H9 (cell line): ENCODE data around the gene SEMA6A. TPM values are rescaled to one million over a fixed set of nuclear protein-coding genes. Genes with fewer than 3 reads are reported as not detected.

Source experiments
- DNase-seq: peaks from one replicate; pipeline ENCODE4 v3.0.0-alpha.2; 2017
- H2AFZ ChIP-seq: one replicate; pipeline ENCODE4 v1.6.1; 2013; ENCODE audit warnings: mild to moderate bottlenecking, low read length, control low read depth, moderate library complexity
- H2AK5ac ChIP-seq: 2 replicates; pipeline ENCODE4 v1.6.1; 2013; ENCODE audit warnings: low read length, control low read depth, mixed read lengths; ENCODE audit not compliant: insufficient read length
- H2BK120ac ChIP-seq: one replicate; pipeline ENCODE4 v1.6.1; 2013; ENCODE audit warnings: low read depth, mild to moderate bottlenecking, low read length, control low read depth, inconsistent platforms; ENCODE audit not compliant: poor library complexity, severe bottlenecking
- H2BK12ac ChIP-seq: 2 replicates; pipeline ENCODE4 v1.6.1; 2013; ENCODE audit warnings: low read length, control low read depth, mixed read lengths, low read depth; ENCODE audit not compliant: insufficient read length
- H2BK15ac ChIP-seq: 2 replicates; pipeline ENCODE4 v1.6.1; 2013; ENCODE audit warnings: low read depth, low read length, control low read depth
- H2BK20ac ChIP-seq: one replicate; pipeline ENCODE4 v1.6.1; 2013; ENCODE audit warnings: low read depth, mild to moderate bottlenecking, low read length, control low read depth, inconsistent platforms; ENCODE audit not compliant: poor library complexity, severe bottlenecking
- H2BK5ac ChIP-seq: 2 replicates; pipeline ENCODE4 v1.6.1; 2013; ENCODE audit warnings: low read length, control low read depth, mixed read lengths; ENCODE audit not compliant: insufficient read length
- H3K14ac ChIP-seq: 2 replicates; pipeline ENCODE4 v1.6.1; 2013; ENCODE audit warnings: low read length, control low read depth; ENCODE audit not compliant: insufficient read depth
- H3K18ac ChIP-seq: 2 replicates; pipeline ENCODE4 v1.6.1; 2013; ENCODE audit warnings: low read depth, mild to moderate bottlenecking, mixed read lengths, low read length, control low read depth; ENCODE audit not compliant: insufficient read length
- H3K23ac ChIP-seq: 2 replicates; pipeline ENCODE4 v1.6.1; 2013; ENCODE audit warnings: low read length, control low read depth, mixed read lengths, low read depth; ENCODE audit not compliant: insufficient read length
- H3K23me2 ChIP-seq: 2 replicates; pipeline ENCODE4 v1.6.1; 2013; ENCODE audit warnings: low read depth, mild to moderate bottlenecking, mixed read lengths, low read length, control low read depth; ENCODE audit not compliant: insufficient read length, poor library complexity, severe bottlenecking
- H3K27ac ChIP-seq: 2 replicates; pipeline ENCODE4 v1.5.1; 2013; ENCODE audit warnings: low read length, control low read depth, mixed read lengths, low read depth; ENCODE audit not compliant: insufficient read length
- H3K27me3 ChIP-seq: 2 replicates; pipeline ENCODE4 v1.6.1; 2013; ENCODE audit warnings: low read length, control low read depth, inconsistent platforms; ENCODE audit not compliant: insufficient read depth
- H3K4ac ChIP-seq: 2 replicates; pipeline ENCODE4 v1.6.1; 2013; ENCODE audit warnings: low read depth, mild to moderate bottlenecking, control low read depth, inconsistent platforms, low read length, moderate library complexity
- H3K4me1 ChIP-seq: 2 replicates; pipeline ENCODE4 v1.6.1; 2013; ENCODE audit warnings: low read length, control low read depth, inconsistent platforms; ENCODE audit not compliant: insufficient read depth
- H3K4me2 ChIP-seq: 2 replicates; pipeline ENCODE4 v1.6.1; 2013; ENCODE audit warnings: low read length, control low read depth, mixed read lengths; ENCODE audit not compliant: insufficient read length, insufficient read depth
- H3K56ac ChIP-seq: 2 replicates; pipeline ENCODE4 v1.6.1; 2013; ENCODE audit warnings: low read depth, mild to moderate bottlenecking, mixed read lengths, low read length, control low read depth; ENCODE audit not compliant: insufficient read length
- H3K79me1 ChIP-seq: 2 replicates; pipeline ENCODE4 v1.6.1; 2013; ENCODE audit warnings: low read depth, mild to moderate bottlenecking, moderate library complexity, low read length, control low read depth, inconsistent platforms; ENCODE audit not compliant: insufficient read depth, poor library complexity, severe bottlenecking
- H3K79me2 ChIP-seq: 2 replicates; pipeline ENCODE4 v1.6.1; 2013; ENCODE audit warnings: low read length, control low read depth, inconsistent platforms; ENCODE audit not compliant: insufficient read depth
- H3K9ac ChIP-seq: 2 replicates; pipeline ENCODE4 v1.6.1; 2013; ENCODE audit warnings: low read length, control low read depth, mixed read lengths; ENCODE audit not compliant: insufficient read length; ENCODE audit errors: extremely low read depth
- H3K9me3 ChIP-seq: one replicate; pipeline ENCODE4 v1.6.1; 2013; ENCODE audit warnings: low read depth, low read length, inconsistent platforms; ENCODE audit not compliant: control insufficient read depth
- H3T11ph ChIP-seq: one replicate; pipeline ENCODE4 v1.6.1; 2013; ENCODE audit warnings: mild to moderate bottlenecking, low read length, control low read depth, inconsistent platforms
- H4K20me1 ChIP-seq: one replicate; pipeline ENCODE4 v1.6.1; 2013; ENCODE audit not compliant: control insufficient read depth, insufficient read length, insufficient read depth
- H4K5ac ChIP-seq: 2 replicates; pipeline ENCODE4 v1.6.1; 2013; ENCODE audit warnings: low read depth, mild to moderate bottlenecking, mixed read lengths, low read length, control low read depth; ENCODE audit not compliant: insufficient read length
- H4K8ac ChIP-seq: replicated peaks from 2 replicates; pipeline ENCODE4 v1.6.1; 2013; ENCODE audit warnings: low read length, control low read depth, mixed read lengths, low read depth; ENCODE audit not compliant: insufficient read length
- H4K91ac ChIP-seq: 2 replicates; pipeline ENCODE4 v1.6.1; 2013; ENCODE audit warnings: low read depth, mild to moderate bottlenecking, moderate library complexity, mixed read lengths, low read length, control low read depth; ENCODE audit not compliant: insufficient read length
- H3K27ac Mint-ChIP-seq, 3 experiments: 2 replicates in 2 of 3; 3 replicates in 1 of 3; pipeline ENCODE4 v1.8.0; 2020 to 2021; ENCODE audit warnings: mixed read lengths in 3 of 3, mild to moderate bottlenecking in 1 of 3, moderate library complexity in 1 of 3
- H3K27me3 Mint-ChIP-seq: 2 replicates; pipeline ENCODE4 v1.8.0; 2021; ENCODE audit warnings: low read depth, mild to moderate bottlenecking, moderate library complexity, mixed read lengths
- H3K36me3 Mint-ChIP-seq, 3 experiments: 2 replicates in 2 of 3; 3 replicates in 1 of 3; pipeline ENCODE4 v1.8.0; 2020 to 2021; ENCODE audit warnings: low read depth in 3 of 3, mixed read lengths in 3 of 3; ENCODE audit not compliant: insufficient read depth in 1 of 3
- H3K4me1 Mint-ChIP-seq, 2 experiments: 2 replicates each; pipeline ENCODE4 v1.8.0; 2020; ENCODE audit warnings: mixed read lengths in 2 of 2
- H3K4me3 Mint-ChIP-seq, 2 experiments: 2 replicates in 1 of 2; 3 replicates in 1 of 2; pipeline ENCODE4 v1.8.0; 2020 to 2021; ENCODE audit warnings: mild to moderate bottlenecking in 2 of 2, mixed read lengths in 2 of 2, moderate library complexity in 1 of 2
- H3K9me3 Mint-ChIP-seq, 2 experiments: 2 replicates in 1 of 2; 3 replicates in 1 of 2; pipeline ENCODE4 v1.8.0; 2020; ENCODE audit warnings: mild to moderate bottlenecking in 2 of 2, mixed read lengths in 2 of 2, moderate library complexity in 1 of 2
- WGBS: extraction: QIAGEN DNeasy Blood & Tissue Kit; methylation state at CpG from one replicate; pipeline ENCODE4 v1.1.7; 2013; ENCODE audit warnings: missing lambda C conversion rate, low lambda C conversion rate, mixed read lengths; ENCODE audit not compliant: insufficient read length; ENCODE audit errors: extremely low coverage; 5-methylcytosine and 5-hydroxymethylcytosine counted together
- total RNA-seq: library from RNA; stranded (reverse); gene quantifications from 2 replicates; pipeline ENCODE4 v1.2.1, GENCODE V29; 2021
- TF ChIP-seq, protein P1 (sequence below): fragments of 200-600 bp; sonication (generic); conservative IDR thresholded peaks from 3 replicates; pipeline ENCODE4 v1.8.0; 2021; ENCODE audit warnings: antibody characterized with exemption, mild to moderate bottlenecking

The SEMA6A gene
- total RNA-seq, 1 experiment from 2014 or later, result 354 TPM

GRCh38 chr5:116451066-116451465 lies 123.6 kb downstream of the SEMA6A start:
- peaks cover 11% of the 10 kb centered on the region; the same call in 1 of the 2 replicates for H3K4me1 ChIP-seq
- no peak for DNase-seq

More at GRCh38 chr5:116451066-116451465, 123.6 kb downstream of the SEMA6A start:
- no peak overlapping the region for H2AFZ ChIP-seq
- Mint-ChIP-seq H3K36me3 (peaks cover 25 to 78% (median 50%) of the 10 kb centered on the region in 3 experiments; a peak in 6 of 7 replicates), H3K4me1 (peaks cover 54 to 63% of the 10 kb centered on the region in 2 experiments), H3K4me3 (no peak overlapping the region), H3K27me3 (0 out of 2 replicates have a peak, but pooled peaks cover 1% of the 10 kb centered on the region), H3K27ac (no peak overlapping the region; a peak in 2 of 7 replicates), H3K9me3 (no peaks in the 10 kb centered on the region)
- no peak overlapping the region for H2AK5ac ChIP-seq
- no peak overlapping the region for H4K91ac ChIP-seq
- H3K27ac ChIP-seq, result no peak overlapping the region
- no peak overlapping the region for H2BK12ac ChIP-seq
- no peaks in the 10 kb centered on the region for H3K79me2 ChIP-seq
- H3K18ac ChIP-seq, result no peak overlapping the region
- H2BK5ac ChIP-seq, result no peak overlapping the region
- no peak overlapping the region for H3K4me2 ChIP-seq
- no peaks in the 10 kb centered on the region for H4K20me1 ChIP-seq
- H3K56ac ChIP-seq, result no peak overlapping the region
- H3T11ph ChIP-seq, result no peak overlapping the region
- no peak overlapping the region for H4K5ac ChIP-seq
- TF ChIP-seq, protein P1, sequence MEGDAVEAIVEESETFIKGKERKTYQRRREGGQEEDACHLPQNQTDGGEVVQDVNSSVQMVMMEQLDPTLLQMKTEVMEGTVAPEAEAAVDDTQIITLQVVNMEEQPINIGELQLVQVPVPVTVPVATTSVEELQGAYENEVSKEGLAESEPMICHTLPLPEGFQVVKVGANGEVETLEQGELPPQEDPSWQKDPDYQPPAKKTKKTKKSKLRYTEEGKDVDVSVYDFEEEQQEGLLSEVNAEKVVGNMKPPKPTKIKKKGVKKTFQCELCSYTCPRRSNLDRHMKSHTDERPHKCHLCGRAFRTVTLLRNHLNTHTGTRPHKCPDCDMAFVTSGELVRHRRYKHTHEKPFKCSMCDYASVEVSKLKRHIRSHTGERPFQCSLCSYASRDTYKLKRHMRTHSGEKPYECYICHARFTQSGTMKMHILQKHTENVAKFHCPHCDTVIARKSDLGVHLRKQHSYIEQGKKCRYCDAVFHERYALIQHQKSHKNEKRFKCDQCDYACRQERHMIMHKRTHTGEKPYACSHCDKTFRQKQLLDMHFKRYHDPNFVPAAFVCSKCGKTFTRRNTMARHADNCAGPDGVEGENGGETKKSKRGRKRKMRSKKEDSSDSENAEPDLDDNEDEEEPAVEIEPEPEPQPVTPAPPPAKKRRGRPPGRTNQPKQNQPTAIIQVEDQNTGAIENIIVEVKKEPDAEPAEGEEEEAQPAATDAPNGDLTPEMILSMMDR, result no peak
- H4K8ac ChIP-seq, result no peak overlapping the region
- H3K14ac ChIP-seq, result no peak overlapping the region
- no peaks in the 10 kb centered on the region for H3K27me3 ChIP-seq
- H2BK15ac ChIP-seq, result no peak overlapping the region
- no peak overlapping the region for H2BK120ac ChIP-seq
- H3K9ac ChIP-seq, result no peak overlapping the region
- H3K23me2 ChIP-seq, result no peaks in the 10 kb centered on the region
- H3K79me1 ChIP-seq, result no peaks in the 10 kb centered on the region
- no peak overlapping the region for H3K4ac ChIP-seq
- WGBS, result no CpG with 5 or more reads among the region's 3 CpGs
- H3K23ac ChIP-seq, result no peak overlapping the region
- H2BK20ac ChIP-seq, result no peak overlapping the region
- no peaks in the 10 kb centered on the region for H3K9me3 ChIP-seq
